Measurements from ENCODE around the gene FRMD4A. TPM values are rescaled to one million over a fixed set of nuclear protein-coding genes. Genes with fewer than 3 reads are reported as not detected.

The FRMD4A gene
- total RNA-seq, 2 experiments from 2014 or later, result 0.17 TPM; not detected in 1

GRCh38 chr10:13730956-13731355 lies 599.8 kb downstream of the FRMD4A start:
- POLR2A ChIA-PET, result interaction anchor here (0.7 kb wide), 1 partner anchor 12 kb away, joined by 3 read pairs; no protein-coding TSS in a partner anchor
- no TSS peak for BruUV-seq (replicated peaks)
- no peaks in the 10 kb centered on the region for H3K36me3 ChIP-seq (ENCODE audit: insufficient read depth, low read length)

GRCh38 chr10:13730306-13730652 lies 600.4 kb downstream of the FRMD4A start:
- intact Hi-C loops (cut with micrococcal nuclease; ENCODE audit: unreplicated experiment), result no loop called here
- Histone ChIP-seq H3K9me2 (ENCODE audit: insufficient read depth, low read length) (no peaks in the 10 kb centered on the region), H2AFZ (ENCODE audit: low read length) (no peak overlapping the region), H3K79me2 (ENCODE audit: insufficient read depth, low read depth, low read length) (no peaks in the 10 kb centered on the region), H3K27ac (ENCODE audit: low read depth, low read length, poor library complexity, severe bottlenecking) (no peak overlapping the region), H4K20me1 (ENCODE audit: insufficient read depth, low read length) (no peaks in the 10 kb centered on the region), H3K36me3 (ENCODE audit: insufficient read depth, low read length) (no peaks in the 10 kb centered on the region), H3K9me3 (ENCODE audit: low read length) (no peaks in the 10 kb centered on the region), H3K4me2 (ENCODE audit: low read length) (no peak overlapping the region), H3K4me1 (ENCODE audit: insufficient read depth, low read length, poor library complexity, severe bottlenecking) (no peaks in the 10 kb centered on the region), H3K4me3 (ENCODE audit: low read depth, low read length, poor library complexity, severe bottlenecking) (no peak overlapping the region)
- BruUV-seq (replicated peaks), result no TSS peak
- POLR2A ChIA-PET, result no interaction called here
- CTCF ChIA-PET (ENCODE audit: unreplicated experiment), result no interaction called here
- TF ChIP-seq EZH2phosphoT487 (IDR thresholded peaks at IDR 0.05; ENCODE audit: borderline replicate concordance, low read depth, low read length) (no peak), CTCF (conservative IDR thresholded peaks at IDR 0.05; ENCODE audit: low read length) (no peak)
- no peak for DNase-seq (ENCODE audit: low spot score)

More at GRCh38 chr10:13730956-13731355, 599.8 kb downstream of the FRMD4A start:
- Histone ChIP-seq H4K20me1 (ENCODE audit: insufficient read depth, low read length) (no peaks in the 10 kb centered on the region), H3K4me1 (ENCODE audit: insufficient read depth, low read length, poor library complexity, severe bottlenecking) (no peaks in the 10 kb centered on the region), H3K9me3 (ENCODE audit: low read length) (no peaks in the 10 kb centered on the region), H3K27ac (ENCODE audit: low read depth, low read length, poor library complexity, severe bottlenecking) (no peak overlapping the region), H3K79me2 (ENCODE audit: insufficient read depth, low read depth, low read length) (no peaks in the 10 kb centered on the region), H3K4me2 (ENCODE audit: low read length) (no peak overlapping the region), H3K4me3 (ENCODE audit: low read depth, low read length, poor library complexity, severe bottlenecking) (no peak overlapping the region), H2AFZ (ENCODE audit: low read length) (no peak overlapping the region), H3K9me2 (ENCODE audit: insufficient read depth, low read length) (no peaks in the 10 kb centered on the region)
- intact Hi-C loops (cut with micrococcal nuclease; ENCODE audit: unreplicated experiment), result no loop called here
- CTCF ChIA-PET (ENCODE audit: unreplicated experiment), result interaction anchor here (0.5 kb wide), 1 partner anchor 68 kb away, joined by 5 read pairs; no protein-coding TSS in a partner anchor
- DNase-seq (ENCODE audit: low spot score), result no peak
- no peak for TF ChIP-seq EZH2phosphoT487 (IDR thresholded peaks at IDR 0.05; ENCODE audit: borderline replicate concordance, low read depth, low read length)
- TF ChIP-seq CTCF (conservative IDR thresholded peaks at IDR 0.05; ENCODE audit: low read length), result no peak

- intact Hi-C loops (cut with micrococcal nuclease; ENCODE audit: unreplicated experiment), result no loop called here
- DNase-seq (ENCODE audit: low spot score), result no peak
- H3K79me2 ChIP-seq (ENCODE audit: insufficient read depth, low read depth, low read length), result no peaks in the 10 kb centered on the region
Observed at GRCh38 chr10:13729586-13730305, 601.0 kb downstream of the FRMD4A start.

More at GRCh38 chr10:13729586-13730305, 601.0 kb downstream of the FRMD4A start:
- Histone ChIP-seq H3K4me2 (ENCODE audit: low read length) (no peak overlapping the region), H4K20me1 (ENCODE audit: insufficient read depth, low read length) (no peaks in the 10 kb centered on the region), H3K4me3 (ENCODE audit: low read depth, low read length, poor library complexity, severe bottlenecking) (no peak overlapping the region), H3K36me3 (ENCODE audit: insufficient read depth, low read length) (no peaks in the 10 kb centered on the region), H3K27ac (ENCODE audit: low read depth, low read length, poor library complexity, severe bottlenecking) (no peak overlapping the region), H3K9me2 (ENCODE audit: insufficient read depth, low read length) (no peaks in the 10 kb centered on the region), H3K9me3 (ENCODE audit: low read length) (no peaks in the 10 kb centered on the region), H3K4me1 (ENCODE audit: insufficient read depth, low read length, poor library complexity, severe bottlenecking) (no peaks in the 10 kb centered on the region), H2AFZ (ENCODE audit: low read length) (no peak overlapping the region)
- POLR2A ChIA-PET, result no interaction called here
- no TSS peak for BruUV-seq (replicated peaks)
- TF ChIP-seq EZH2phosphoT487 (IDR thresholded peaks at IDR 0.05; ENCODE audit: borderline replicate concordance, low read depth, low read length) (no peak), CTCF (conservative IDR thresholded peaks at IDR 0.05; ENCODE audit: low read length) (no peak)
- CTCF ChIA-PET (ENCODE audit: unreplicated experiment), result no interaction called here
